GM19099 (cell line): ENCODE results near the gene LAMC3.

ENCODE experiments used
- POLR2A ChIP-seq: IDR thresholded peaks from 3 replicates; pipeline ENCODE4 v1.6.1; 2011; ENCODE audit warnings: low read depth; ENCODE audit not compliant: insufficient read length; ENCODE audit errors: extremely low read depth

LAMC3 gene

DNA sequence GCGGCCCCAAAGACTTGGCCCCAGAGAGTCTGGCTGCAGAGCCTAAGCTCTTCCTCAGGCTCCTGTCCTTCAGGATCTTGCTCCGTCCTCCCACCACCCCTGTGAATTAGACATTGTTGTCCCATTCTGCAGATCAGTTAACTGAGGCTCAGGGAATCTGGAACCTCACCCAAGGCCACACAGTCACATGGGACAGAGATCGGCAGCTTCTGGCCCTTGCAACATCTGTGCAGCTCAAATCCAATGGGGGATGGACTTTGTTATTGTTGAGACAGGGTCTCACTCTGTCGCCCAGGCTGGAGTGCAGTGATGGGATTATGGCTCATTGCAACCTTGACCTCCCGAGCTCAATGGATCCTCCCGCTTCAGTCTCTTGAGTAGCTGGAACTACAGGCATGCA, 23.9 kb upstream of the LAMC3 start:
- no peak for TF ChIP-seq POLR2A

DNA sequence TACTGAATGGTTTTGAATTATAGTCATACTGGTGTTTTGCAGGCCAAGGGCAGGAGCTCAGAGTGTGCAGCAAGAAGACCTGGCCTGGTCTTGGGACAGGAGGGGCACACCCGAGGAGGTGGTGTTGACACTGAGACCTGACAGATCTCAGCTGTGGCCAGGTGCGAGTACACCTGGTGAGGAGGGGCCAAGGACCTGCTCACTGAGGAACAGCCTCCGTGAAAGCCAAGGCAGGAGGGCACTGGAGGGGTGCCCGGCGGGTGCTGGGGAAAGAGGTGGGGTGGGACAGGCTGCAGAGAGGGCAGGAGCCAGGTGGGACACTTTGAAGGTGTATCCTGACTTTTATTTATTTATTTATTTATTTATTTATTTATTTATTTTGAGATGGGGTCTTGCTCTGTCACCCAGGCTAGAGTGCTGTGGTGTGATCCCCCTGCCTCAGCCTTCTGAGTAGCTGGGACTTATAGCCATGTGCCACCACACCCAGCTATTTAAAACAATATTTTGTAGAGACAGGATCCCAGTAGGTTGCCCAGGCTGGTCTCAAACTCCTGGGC, 23.3 kb upstream of the LAMC3 start:
- no peak for TF ChIP-seq POLR2A

DNA sequence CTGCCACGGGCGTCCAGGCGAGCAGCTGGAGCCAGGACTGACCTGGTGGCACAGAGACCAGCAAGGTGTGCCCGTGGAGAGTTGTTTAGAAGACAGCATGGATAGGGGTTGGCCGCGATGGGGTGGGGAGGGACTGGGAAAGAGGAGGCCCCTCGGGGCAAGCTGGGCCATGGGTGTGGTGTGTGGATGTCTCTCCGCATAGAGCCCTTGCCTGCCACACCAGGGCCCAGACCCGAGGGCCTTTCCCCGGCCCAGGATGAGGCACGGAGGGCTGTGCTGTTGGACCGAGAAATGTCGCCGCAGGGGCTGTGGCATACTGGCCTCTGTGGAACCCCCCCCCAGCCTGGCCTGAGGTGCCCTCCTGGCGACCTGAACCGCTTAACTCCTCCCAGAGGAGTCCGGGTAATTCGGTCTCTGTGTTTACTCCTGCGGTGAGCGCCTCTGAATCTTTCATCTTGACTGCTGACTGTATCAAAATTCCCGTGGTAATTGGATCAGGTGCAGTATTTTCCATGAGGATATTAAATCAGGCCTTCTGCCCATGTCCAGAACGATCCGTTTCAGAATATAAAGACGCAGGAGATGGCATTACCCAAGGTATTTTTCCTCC, 22.5 kb upstream of the LAMC3 start:
- no peak for TF ChIP-seq POLR2A

DNA sequence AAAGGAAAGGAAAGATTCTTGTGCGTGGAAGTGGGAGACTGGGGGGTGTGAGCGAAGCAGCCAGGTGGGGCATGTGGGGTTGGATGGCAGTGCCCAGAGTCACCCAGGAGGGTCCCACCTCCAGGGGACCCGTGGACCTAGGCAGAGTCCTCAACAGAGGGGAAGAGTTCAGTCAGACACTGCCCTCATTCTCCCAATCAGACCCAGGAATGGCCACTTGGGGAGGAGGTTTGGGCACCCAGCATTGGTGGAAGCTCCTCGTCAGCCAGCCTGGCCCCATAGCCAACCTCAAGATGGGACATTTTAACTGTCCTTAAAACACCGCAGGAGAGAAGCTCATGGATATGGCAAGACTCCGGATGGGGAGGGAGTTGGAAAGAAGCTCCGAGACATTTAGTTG, 21.9 kb upstream of the LAMC3 start:
- TF ChIP-seq POLR2A, result no peak

DNA sequence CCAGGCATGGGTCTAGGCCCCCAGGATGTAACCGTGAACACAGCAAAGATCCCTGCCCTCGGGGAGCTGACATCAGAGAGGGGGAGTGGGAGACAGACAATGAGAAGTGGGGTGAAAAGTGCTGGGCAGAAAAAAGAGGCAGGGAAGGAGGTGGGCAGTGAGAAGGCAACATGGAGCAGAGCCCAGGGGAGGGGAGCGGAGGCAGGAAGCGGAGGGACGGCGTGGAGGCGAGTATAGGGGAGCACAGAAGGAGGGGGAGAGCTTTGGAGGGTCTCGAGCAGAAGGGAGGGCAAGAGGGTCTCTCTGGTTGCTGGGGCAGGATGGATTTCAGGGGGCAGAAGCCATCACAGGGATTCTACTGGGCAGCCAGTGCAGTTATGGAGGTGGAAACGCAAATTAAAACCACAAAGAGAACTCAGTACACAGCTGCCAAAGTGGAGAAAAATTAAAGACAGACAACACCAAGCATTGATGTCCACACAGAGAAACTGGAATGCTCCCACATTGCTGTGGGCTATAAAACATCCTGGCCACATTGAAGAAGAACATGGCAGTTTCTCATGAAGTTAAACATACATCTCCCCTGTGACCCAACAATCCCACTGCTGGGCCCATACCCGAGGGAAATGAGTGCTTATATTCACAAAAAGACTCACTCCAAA, 21.1 kb upstream of the LAMC3 start:
- TF ChIP-seq POLR2A, result no peak

DNA sequence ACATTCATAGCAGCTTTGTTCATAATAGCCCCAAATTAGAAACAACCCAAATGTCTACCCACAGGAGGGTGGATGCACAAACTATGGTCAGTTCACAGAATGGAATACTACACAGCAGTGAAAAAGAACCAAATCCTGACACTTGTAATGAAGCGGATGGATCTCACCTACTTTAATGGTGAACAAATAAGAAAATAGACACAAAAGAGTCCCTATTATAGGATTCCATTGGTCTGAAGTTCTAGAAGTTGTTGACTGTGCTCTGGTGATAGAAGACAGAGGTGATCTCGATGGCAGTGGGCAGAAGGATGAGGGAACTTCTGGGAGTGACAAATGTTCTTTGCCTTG, 20.6 kb upstream of the LAMC3 start:
- TF ChIP-seq POLR2A, result no peak

DNA sequence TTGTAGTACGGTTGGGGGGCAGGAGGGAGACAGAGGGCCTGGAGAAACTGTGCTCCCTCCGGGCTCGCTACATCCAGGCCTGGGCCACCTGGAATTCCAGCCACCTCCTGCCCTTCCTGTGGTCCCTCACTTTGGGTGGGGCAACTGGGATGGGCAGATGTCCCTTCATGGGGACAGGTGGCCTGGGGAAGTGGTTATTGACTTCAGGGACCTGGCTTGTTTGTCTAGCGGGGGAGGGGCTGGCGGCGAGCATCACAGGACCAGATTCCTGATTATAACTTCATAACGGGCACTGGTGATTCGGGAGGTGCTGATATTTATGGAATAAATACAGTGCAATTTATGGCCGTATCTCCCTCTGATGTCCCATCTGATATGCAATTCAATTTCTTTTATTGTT, 20.1 kb upstream of the LAMC3 start:
- TF ChIP-seq POLR2A, result no peak

DNA sequence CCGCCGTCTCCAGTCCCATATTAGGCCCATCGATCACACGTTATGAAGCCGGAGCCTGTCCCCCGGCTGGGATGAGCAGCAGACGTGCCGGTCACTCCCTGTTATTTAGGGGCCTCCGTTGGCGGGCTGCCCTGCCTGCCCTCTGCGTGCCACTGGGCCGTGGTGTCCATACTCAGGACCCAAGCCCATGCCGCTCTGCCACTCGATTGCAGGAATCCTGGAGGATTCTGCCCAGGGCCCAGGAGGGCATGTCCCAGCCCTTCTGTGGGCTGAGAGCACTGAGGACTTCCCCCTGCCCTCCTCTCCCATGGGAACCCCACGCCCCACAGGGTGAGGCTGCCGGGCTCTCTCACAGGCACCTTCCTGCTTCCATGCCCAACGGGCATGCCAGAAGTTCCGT, 19.6 kb upstream of the LAMC3 start:
- no peak for TF ChIP-seq POLR2A

DNA sequence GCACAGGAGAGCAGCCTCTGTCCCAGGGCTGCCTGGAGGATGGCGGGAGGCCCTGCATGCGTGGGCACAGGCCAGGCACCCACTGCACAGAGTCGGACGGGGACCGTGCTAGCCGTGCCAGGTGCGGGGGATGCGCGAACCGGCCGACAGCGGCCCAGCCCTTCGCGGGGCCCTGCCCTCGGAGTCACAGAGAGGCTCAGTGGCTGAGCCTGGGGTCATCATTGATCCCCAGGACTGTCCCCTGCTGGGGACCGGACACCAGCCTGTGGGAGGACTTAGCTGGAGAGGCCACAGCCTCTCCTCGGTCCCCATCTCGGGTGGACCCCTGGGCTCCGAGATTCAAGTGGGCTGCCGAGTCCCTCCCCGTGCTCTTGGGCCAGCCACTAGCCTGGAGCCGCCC, 19.1 kb upstream of the LAMC3 start:
- TF ChIP-seq POLR2A, result no peak

DNA sequence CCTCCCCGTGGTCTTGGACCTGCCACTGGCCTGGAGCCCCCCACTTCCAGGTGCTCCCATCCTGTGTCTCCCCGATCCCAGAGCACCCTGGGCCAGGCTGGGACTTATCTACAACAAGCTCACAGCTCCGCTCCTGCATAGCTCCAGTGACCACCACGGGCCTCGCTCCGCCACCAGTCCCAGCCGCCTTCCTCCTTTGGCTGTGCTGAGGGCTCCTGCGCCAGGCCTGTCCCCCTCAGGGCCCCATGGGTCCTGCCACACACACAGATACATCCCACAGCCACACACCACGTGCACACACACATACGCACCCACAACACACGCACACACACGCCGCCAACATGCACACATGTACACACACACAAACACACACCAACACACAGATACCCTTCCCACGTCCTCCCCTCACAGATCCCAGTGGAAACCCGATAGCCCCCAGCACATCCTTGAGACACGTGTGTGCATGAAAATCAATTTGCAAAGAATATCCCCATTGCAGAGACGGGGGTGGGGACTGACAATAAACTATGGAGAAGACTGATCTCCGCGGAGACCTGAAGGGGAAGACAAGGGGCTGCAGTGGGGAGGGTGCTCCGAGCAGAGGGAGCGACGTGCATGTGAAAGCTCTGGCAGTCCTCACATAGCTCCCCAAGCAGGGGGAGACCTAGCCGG, 18.5 kb upstream of the LAMC3 start:
- no peak for TF ChIP-seq POLR2A

DNA sequence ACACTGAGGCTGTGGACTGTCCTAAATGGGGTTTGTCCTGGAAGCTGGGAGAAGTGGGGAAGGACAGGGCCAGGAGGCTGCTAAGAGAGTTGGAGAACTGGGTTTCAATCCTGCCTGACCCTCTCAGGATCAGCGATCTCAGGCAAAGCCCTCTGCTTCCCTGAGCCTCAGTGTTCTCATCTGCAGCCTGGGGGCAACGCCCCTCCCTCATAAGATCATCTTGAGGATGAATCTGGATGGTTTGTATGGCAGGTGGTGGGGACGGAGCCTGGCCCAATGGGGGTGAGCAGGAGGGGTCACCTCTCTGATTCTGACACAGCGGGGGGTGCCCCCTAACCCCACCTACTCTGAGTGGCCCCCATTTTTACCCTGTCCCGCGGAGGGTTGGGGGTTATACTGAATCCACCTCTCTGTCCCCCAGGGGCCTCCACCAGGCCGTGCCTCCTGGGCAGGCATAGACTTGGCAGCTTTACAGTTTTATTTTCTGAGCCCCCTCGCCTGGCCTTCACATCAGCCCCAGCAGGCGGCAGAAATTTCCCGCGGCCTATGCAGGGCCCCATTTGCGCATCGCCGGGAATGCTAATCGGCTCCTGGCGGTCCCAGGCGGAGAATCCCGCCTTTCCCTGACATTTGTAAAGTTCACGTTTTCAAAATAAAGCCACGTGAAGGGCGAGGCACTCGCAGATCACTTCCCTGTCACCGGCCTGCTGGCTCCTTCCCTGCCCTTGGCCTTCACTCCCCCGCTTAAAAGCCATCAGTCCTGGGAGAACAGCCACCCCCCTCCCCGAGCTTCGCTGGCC, 17.8 kb upstream of the LAMC3 start:
- no peak for TF ChIP-seq POLR2A

DNA sequence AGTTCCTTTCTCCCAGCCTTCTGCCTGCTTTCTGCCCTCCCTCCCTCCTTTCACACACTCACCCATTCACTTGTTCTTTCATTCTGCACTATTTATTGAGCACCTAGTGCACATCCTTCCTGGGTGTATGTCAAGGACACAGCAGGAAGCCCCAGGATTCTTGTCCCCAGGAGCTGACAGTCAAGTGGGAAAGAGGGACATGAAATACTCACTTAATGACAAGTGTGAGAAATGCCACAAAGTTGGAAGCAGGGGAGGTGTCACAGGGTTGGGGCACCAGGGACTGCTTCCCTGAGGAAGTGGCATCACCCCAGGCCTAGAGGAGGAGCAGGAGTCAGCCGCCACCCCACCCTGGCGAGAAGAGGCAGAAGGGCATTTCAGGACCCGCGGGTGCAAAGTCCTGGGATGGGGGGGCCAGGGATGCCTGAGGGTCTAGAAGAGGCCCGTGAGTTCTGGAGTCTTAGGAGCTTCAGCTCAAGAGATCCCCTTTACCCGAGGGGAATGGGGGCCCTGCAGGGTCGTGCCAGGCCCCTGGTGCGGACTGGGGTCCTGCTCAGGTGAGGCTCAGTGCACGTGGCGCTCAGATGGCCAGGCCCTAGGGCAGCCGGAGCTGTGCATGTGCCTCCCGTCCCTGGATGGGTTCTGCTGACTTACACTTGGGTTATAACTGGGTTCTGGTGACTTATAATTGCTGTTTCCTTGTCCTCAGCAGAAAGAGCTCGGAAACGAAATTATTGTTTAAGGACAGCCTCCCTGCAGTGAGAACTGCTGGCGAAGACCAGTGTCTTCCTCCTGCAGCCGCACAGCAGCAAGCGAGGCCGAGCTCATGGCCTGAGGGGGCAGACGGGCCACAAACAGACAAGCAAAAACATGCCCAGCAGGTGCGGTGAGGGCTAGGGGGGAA, 16.9 kb upstream of the LAMC3 start:
- no peak for TF ChIP-seq POLR2A

DNA sequence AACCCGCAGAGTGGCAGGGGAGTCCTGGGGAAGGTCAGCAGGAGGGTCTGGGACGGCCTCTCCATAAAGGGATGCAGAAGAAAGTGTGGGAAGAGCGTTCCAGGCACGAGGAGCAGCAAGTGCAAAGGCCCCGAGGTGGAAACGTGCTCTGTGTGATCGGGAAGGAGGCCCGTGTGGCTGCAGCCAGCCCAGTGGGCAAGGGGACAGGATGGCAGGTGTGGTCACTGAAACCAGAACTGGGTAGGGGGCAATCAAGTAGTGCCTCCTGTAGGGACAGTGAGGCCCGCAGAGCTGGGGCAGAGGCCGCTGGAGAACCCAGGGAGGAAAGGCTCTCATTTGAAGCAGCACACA, 16.3 kb upstream of the LAMC3 start:
- TF ChIP-seq POLR2A, result no peak

DNA sequence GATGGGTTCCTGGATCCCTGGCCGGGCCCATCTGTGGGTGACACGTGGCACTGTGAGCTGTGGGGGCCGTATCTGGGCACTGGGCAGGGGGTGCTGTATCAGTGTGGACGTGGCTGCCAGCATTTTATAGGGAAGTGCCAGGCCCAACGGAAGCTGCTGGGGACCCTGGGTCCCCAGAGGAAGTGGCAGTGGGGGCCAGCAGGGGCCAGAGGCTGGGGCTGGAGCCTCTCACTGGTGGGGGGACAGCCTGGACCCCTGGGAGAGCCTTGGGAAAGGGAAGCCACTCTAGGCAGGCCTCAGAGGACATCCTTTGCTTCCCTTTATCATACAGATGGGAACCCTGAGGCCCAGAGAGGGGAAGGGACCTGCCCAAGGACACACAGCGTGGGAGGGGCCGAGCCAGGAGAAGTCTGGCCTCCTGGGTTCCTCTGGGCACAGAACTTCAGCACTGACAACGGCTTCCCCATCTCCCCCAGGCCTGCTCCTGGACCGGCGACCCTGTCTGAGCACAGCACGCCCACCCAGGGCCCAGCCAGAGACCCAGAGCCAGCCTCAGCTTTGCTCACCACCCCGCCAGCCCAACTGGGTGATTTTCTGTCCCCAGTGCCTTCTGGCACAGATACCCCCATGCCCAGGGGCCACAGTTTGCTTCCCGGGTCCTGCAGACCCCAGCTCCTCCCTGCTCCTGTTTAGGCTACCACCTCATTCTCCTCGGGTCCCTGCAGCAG, 15.5 kb upstream of the LAMC3 start:
- no peak for TF ChIP-seq POLR2A
